Suprapubic skin (tissue), 4 donors: ENCODE data around the gene TTC23. TPM values are rescaled to one million over a fixed set of nuclear protein-coding genes. Genes with fewer than 3 reads are reported as not detected.

Source experiments
- DNase-seq, 2 donors: peaks; one replicate each; pipeline ENCODE4 v3.0.0-alpha.2; 2019; ENCODE audit warnings: low spot score in 2 of 2
- H3K27ac ChIP-seq: fragments of 200-600 bp; sonication (generic); one replicate; pipeline ENCODE4 v1.5.1; 2019
- H3K27me3 ChIP-seq: fragments of 200-600 bp; sonication (generic); one replicate; pipeline ENCODE4 v1.5.1; 2019
- H3K36me3 ChIP-seq: fragments of 200-600 bp; sonication (generic); one replicate; pipeline ENCODE4 v1.5.1; 2019
- H3K4me1 ChIP-seq: fragments of 200-600 bp; sonication (generic); one replicate; pipeline ENCODE4 v1.5.1; 2019
- H3K4me3 ChIP-seq: fragments of 200-600 bp; sonication (generic); one replicate; pipeline ENCODE4 v1.5.1; 2019; ENCODE audit warnings: mild to moderate bottlenecking
- H3K9me3 ChIP-seq: fragments of 200-600 bp; sonication (generic); one replicate; pipeline ENCODE4 v1.5.1; 2019
- EP300 ChIP-seq: sonication (generic); formaldehyde crosslinking; IDR thresholded peaks from one replicate; pipeline ENCODE4 v1.6.1; 2017; ENCODE audit warnings: antibody characterized with exemption
- POLR2A ChIP-seq, 2 donors: fragments of 450-650 bp; IDR thresholded peaks; one replicate each; pipeline ENCODE4 v1.6.1; 2017; ENCODE audit warnings: antibody characterized with exemption in 2 of 2, mild to moderate bottlenecking in 2 of 2, moderate library complexity in 2 of 2
- POLR2AphosphoS5 ChIP-seq, 3 donors: sonication (generic); formaldehyde crosslinking; IDR thresholded peaks; one replicate each; pipeline ENCODE4 v1.6.1; 2017; ENCODE audit warnings: antibody characterized with exemption in 3 of 3
- WGBS: methylation state at CpG from one replicate; pipeline ENCODE4 v1.1.5; 2018; 5-methylcytosine and 5-hydroxymethylcytosine counted together
- total RNA-seq, 4 donors: library from RNA; depleted of rRNA; stranded (reverse); fragments of >200 nt; gene quantifications; one replicate each; pipeline ENCODE4 v1.1.0, GENCODE V29; 2016
- TF ChIP-seq, protein P1 (sequence below), 2 donors: fragments of 200-600 bp in 1 of 2; fragments of 450-650 bp in 1 of 2; sonication (generic) in 1 of 2; IDR thresholded peaks; one replicate each; pipeline ENCODE4 v1.5.1; 2016 to 2019; ENCODE audit warnings: antibody characterized with exemption in 2 of 2, mild to moderate bottlenecking in 1 of 2, moderate library complexity in 1 of 2

TTC23 gene
- total RNA-seq, 4 donors from 2014 or later, result 14.4 to 34.6 (median 17.6) TPM

DNA sequence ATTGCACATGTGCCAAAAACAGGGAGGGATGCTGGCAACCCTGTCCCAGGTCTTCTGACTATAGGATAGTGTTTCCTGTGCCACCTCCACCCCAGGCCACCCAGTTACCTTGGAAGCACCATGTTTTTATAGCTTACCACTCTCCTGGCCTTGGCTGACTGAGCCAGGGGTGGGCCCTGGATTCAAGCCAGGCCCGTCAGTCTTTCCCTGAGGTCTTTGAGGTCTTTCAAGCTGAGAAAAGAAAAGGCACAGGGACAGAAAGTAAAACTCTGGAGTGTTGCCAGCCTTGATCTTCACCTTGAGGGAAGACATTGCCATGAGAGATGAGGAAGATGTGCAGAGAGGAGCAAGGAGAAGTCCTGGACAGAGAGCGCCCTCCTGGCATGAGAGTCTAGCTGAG lies 98.2 kb downstream of the TTC23 start:
- peaks cover 2% of the 10 kb centered on the region for H3K4me1 ChIP-seq
- H3K9me3 ChIP-seq, result no peaks in the 10 kb centered on the region
- no peak overlapping the region for H3K27ac ChIP-seq
- WGBS, result 62% methylated on average over 2 of the region's 2 CpGs
- H3K27me3 ChIP-seq, result no peaks in the 10 kb centered on the region
- peaks cover 24% of the 10 kb centered on the region for H3K36me3 ChIP-seq
- no peak for TF ChIP-seq POLR2A (IDR thresholded peaks at IDR 0.05)
- TF ChIP-seq, protein P1, sequence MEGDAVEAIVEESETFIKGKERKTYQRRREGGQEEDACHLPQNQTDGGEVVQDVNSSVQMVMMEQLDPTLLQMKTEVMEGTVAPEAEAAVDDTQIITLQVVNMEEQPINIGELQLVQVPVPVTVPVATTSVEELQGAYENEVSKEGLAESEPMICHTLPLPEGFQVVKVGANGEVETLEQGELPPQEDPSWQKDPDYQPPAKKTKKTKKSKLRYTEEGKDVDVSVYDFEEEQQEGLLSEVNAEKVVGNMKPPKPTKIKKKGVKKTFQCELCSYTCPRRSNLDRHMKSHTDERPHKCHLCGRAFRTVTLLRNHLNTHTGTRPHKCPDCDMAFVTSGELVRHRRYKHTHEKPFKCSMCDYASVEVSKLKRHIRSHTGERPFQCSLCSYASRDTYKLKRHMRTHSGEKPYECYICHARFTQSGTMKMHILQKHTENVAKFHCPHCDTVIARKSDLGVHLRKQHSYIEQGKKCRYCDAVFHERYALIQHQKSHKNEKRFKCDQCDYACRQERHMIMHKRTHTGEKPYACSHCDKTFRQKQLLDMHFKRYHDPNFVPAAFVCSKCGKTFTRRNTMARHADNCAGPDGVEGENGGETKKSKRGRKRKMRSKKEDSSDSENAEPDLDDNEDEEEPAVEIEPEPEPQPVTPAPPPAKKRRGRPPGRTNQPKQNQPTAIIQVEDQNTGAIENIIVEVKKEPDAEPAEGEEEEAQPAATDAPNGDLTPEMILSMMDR (IDR thresholded peaks at IDR 0.05), result no peak
- TF ChIP-seq EP300, result no peak
- TF ChIP-seq POLR2AphosphoS5 (IDR thresholded peaks at IDR 0.05), result no peak
- H3K4me3 ChIP-seq, result no peak overlapping the region
- no peak for DNase-seq

- no peak overlapping the region for H3K27ac ChIP-seq
- WGBS, result 100% methylated on average over 2 of the region's 4 CpGs
- H3K27me3 ChIP-seq, result no peaks in the 10 kb centered on the region
- H3K36me3 ChIP-seq, result peaks cover 32% of the 10 kb centered on the region
- DNase-seq, result no peak
- no peak for TF ChIP-seq EP300
- TF ChIP-seq POLR2AphosphoS5 (IDR thresholded peaks at IDR 0.05), result no peak
- no peak for TF ChIP-seq POLR2A (IDR thresholded peaks at IDR 0.05)
- TF ChIP-seq, protein P1 (IDR thresholded peaks at IDR 0.05), result no peak
- H3K9me3 ChIP-seq, result no peaks in the 10 kb centered on the region
- H3K4me1 ChIP-seq, result no peaks in the 10 kb centered on the region
- no peak overlapping the region for H3K4me3 ChIP-seq
Measured at GRCh38 chr15:99149366-99149765, 100.0 kb downstream of the TTC23 start.

- TF ChIP-seq, protein P1 (IDR thresholded peaks at IDR 0.05), result no peak
- no peak for TF ChIP-seq POLR2A (IDR thresholded peaks at IDR 0.05)
- TF ChIP-seq EP300, result no peak
- TF ChIP-seq POLR2AphosphoS5 (IDR thresholded peaks at IDR 0.05), result no peak
- peaks cover 2% of the 10 kb centered on the region for H3K4me1 ChIP-seq
- WGBS, result 87% methylated on average over 7 of the region's 7 CpGs
- H3K27me3 ChIP-seq, result no peaks in the 10 kb centered on the region
- no peak overlapping the region for H3K4me3 ChIP-seq
- H3K27ac ChIP-seq, result peak overlapping the region; percentile 34
- peaks cover 32% of the 10 kb centered on the region for H3K36me3 ChIP-seq
- no peaks in the 10 kb centered on the region for H3K9me3 ChIP-seq
- DNase-seq, result peak in 1 of 2 donors; percentile 57
Measured at GRCh38 chr15:99148851-99149276, 100.5 kb downstream of the TTC23 start.

GRCh38 chr15:99146661-99147060 lies 102.7 kb downstream of the TTC23 start:
- WGBS, result 100% methylated on average over 5 of the region's 5 CpGs
- DNase-seq, result peak in 1 of 2 donors; percentile 59
- H3K27me3 ChIP-seq, result no peaks in the 10 kb centered on the region
- H3K9me3 ChIP-seq, result no peaks in the 10 kb centered on the region
- no peak overlapping the region for H3K27ac ChIP-seq
- peaks cover 32% of the 10 kb centered on the region for H3K36me3 ChIP-seq
- H3K4me1 ChIP-seq, result peaks cover 8% of the 10 kb centered on the region
- no peak overlapping the region for H3K4me3 ChIP-seq
- no peak for TF ChIP-seq EP300

DNA sequence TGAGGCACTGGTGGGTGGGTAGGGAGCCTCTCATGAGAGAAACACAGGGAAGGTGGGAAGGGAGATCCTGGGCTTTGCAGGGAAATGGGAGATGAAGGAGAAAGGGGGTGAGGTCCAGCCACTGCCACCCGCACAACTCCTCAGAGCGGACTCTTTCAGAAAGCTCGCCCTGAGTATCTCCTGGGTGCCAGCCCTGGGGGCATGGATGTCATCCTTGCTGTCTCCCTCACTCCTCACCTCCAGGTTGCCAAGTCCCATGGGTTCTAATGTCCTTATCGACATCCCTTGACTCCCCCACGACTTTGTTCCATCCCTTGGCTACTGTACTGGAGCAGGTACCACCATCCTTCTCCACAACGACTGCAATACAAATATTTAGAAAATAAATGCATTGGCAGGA lies 103.6 kb downstream of the TTC23 start:
- 91% methylated on average over 6 of the region's 6 CpGs for WGBS
- H3K36me3 ChIP-seq, result peaks cover 29% of the 10 kb centered on the region
- H3K27me3 ChIP-seq, result no peaks in the 10 kb centered on the region
- peaks cover 8% of the 10 kb centered on the region for H3K4me1 ChIP-seq
- no peaks in the 10 kb centered on the region for H3K9me3 ChIP-seq
- DNase-seq, result no peak
- no peak overlapping the region for H3K27ac ChIP-seq
- TF ChIP-seq POLR2AphosphoS5 (IDR thresholded peaks at IDR 0.05) (no peak), EP300 (no peak), POLR2A (IDR thresholded peaks at IDR 0.05) (no peak)
- TF ChIP-seq, protein P1 (IDR thresholded peaks at IDR 0.05), result no peak
- no peak overlapping the region for H3K4me3 ChIP-seq

DNA sequence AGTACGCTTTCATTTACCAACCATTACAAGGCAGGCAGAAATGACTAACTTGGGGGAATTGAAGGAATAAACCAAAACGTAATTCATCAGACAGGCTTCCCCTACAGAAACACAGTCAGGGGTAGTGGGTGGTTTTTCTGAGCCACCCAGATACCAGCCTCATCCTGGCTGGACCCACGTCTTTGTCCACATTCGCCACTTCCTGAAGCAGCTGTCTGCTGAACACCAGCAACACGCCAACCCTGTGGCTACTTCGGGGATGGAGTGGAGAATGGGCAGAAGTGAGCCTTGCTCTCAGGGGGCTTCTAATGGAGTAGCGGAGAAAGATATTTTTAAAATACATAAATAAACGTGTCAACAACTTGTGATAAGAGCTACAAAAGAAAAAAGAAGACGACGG lies 104.4 kb downstream of the TTC23 start:
- Histone ChIP-seq H3K36me3 (peaks cover 28% of the 10 kb centered on the region), H3K27me3 (no peaks in the 10 kb centered on the region), H3K4me1 (peaks cover 8% of the 10 kb centered on the region), H3K9me3 (no peaks in the 10 kb centered on the region), H3K4me3 (no peak overlapping the region), H3K27ac (no peak overlapping the region)
- WGBS, result 86% methylated on average over 10 of the region's 10 CpGs
- DNase-seq, result peak in 1 of 2 donors; percentile 55
- TF ChIP-seq POLR2AphosphoS5 (IDR thresholded peaks at IDR 0.05) (no peak), POLR2A (IDR thresholded peaks at IDR 0.05) (no peak), EP300 (no peak)
- TF ChIP-seq, protein P1 (IDR thresholded peaks at IDR 0.05), result no peak
